GM19240 (cell line): ENCODE results near the gene ABCA9.
"Not testable (repeated sequence)": the region's sequence is repeated elsewhere in the genome, so short reads cannot be mapped to it uniquely, and the experiment has no call there.

ENCODE experiments used
- DNase-seq: peaks from one replicate; pipeline ENCODE4 v3.0.0; 2011; ENCODE audit warnings: low spot score; ENCODE audit not compliant: insufficient read length

Gene ABCA9

DNA sequence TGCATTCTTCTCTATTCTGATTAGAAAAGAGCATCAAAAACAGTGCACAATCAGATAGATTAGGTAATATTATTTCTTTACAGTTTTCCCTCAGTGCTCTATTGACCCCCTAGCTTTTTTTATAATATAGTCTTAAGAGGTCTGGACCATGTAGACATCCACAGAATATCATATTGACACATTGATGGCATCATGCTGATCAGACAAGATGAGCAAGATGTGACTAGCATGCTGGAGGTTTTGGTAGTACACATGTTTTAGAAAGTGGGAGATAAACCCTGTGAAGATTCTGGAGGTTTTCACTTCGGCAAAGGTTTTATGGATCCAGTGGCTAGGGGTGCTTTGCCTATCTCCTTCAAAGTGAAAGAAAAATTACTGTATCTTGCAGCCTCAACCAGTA lies 102.8 kb downstream of the ABCA9 start:
- no peak for DNase-seq

DNA sequence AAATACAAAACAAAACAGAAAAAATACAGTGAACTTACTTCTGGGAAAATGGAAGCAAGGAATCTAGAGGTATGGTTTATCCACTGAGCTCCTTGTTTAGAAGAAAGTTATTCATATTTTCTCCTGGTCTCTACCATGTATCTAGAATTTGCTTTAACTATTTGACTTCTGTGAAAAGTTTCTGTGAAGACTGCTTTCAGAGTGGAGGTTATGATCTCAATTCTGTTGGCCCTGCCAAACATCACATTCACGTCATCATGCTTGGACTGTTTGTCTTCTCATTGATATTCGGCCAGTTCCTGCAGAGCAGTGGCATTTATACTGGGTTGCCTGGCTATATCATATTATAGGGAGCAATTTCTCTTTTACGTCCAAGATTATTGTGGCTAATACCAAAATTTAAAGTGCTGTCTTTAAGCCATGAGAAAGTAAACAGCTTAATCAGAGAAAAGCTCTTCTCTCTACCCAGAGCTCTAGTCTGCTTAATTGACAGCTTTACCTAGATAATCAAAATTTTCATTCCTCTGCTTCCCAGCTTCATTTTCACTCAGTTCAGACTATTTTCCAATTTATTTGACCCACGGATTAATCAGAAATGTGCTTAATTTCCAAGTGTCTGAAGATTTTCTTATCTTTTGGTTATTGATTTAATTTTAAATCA lies 105.4 kb downstream of the ABCA9 start, which contains the start of gene ABCA8:
Gene ABCA8, minus strand, starts transcription at position 212 of the 661 bp plus-strand sequence. CDS start 13,358 bp downstream, outside the sequence.
- no peak for DNase-seq

DNA sequence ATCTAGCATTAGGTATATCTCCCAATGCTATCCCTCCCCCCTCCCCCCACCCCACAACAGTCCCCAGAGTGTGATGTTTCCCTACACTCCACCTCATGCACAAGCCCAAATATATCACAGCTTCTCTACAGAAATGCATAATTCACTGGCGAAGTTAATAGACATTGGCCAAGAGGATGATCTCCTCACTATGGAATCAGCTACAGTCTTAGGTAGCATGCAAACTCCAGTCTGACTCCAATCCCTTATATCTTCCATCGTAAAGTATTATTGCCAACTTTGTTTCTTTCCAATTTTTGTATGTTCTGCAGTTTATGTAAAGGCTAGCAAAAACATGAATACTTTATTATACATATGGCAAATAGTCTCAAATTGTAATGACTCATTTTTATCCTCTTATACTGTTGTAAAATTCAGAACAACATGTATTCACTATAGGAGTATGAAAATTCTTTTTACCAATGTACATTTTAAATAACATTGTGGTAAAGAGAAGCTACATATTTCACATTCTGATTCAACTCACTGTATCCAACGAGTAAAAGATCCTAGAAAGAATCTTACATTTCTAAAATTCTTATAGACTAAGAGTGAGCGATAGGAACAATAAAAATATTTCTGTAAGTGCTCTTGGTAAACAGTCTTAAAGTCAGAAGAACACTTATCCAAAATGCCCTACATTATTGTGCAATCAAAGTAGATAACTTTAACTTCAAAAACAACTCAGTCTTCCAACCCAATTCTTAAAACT lies 106.4 kb downstream of the ABCA9 start:
- no peak for DNase-seq

DNA sequence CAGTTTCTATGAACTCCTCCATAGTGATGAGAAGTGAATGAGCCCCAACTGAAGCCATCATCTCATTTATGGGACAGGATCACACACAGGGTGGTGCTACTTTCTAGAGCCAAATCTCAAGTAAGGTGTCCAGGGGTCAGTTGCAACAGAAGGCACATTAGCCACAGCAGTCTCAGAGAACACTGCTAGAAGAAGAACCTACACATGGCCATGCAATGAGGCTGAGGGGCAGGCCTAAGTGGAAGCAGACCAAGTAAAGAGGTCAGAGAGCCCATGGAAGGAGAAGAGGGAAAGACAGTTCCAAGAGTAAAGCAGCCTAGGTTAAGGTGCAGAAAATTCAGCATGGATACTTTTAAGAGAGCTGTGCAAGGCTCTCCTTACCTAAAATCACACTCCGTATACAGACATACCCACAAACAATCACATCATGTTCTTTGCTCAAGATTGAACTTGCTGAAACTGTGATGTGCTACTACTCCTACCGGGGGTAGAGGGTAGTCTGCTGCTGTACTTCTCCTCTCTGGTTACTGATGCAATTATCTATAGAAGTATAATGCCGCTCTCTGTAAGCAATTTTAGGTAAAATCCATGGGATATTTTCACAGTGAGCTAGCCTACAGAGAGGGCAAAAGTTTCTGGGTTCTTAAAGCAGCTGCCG lies 107.3 kb downstream of the ABCA9 start:
- DNase-seq, result no peak

DNA sequence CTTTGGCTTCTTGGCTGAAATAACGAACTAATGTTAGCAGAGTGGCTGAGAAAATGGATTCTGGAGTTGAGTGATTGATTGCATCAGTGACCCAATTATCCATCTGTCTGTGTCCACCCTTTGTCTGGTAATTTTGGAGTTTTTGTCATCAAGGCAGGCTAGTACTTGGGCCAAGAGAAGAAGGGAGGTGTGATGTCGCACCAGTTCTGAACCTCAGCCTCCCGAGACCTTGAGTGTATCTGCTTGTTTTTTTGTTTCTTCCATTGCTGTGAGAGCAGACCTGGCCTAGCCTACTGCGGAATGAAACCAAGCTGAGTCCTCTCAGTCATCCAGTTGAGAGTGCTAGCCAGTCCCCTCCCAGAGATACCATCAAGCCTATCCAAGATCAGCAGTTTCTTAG lies 110.0 kb downstream of the ABCA9 start:
- no peak for DNase-seq

DNA sequence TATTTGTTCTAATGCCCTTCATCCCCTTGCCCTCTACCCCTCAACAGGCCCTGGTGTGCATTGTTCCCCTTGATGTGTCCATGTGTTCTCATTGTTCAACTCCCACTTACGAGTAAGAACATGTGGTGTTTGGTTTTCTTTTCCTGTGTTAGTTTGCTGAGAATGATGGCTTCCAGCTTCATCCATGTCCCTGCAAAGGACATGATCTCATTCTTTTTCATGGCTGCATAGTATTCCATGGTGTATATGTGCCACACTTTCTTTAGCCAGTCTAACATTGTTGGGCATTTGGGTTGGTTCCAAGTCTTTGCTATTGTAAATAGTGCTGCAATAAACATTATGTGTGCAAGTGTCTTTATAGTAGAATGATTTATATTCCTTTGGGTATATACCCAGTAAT lies 112.9 kb downstream of the ABCA9 start:
- DNase-seq, result not testable (repeated sequence)

DNA sequence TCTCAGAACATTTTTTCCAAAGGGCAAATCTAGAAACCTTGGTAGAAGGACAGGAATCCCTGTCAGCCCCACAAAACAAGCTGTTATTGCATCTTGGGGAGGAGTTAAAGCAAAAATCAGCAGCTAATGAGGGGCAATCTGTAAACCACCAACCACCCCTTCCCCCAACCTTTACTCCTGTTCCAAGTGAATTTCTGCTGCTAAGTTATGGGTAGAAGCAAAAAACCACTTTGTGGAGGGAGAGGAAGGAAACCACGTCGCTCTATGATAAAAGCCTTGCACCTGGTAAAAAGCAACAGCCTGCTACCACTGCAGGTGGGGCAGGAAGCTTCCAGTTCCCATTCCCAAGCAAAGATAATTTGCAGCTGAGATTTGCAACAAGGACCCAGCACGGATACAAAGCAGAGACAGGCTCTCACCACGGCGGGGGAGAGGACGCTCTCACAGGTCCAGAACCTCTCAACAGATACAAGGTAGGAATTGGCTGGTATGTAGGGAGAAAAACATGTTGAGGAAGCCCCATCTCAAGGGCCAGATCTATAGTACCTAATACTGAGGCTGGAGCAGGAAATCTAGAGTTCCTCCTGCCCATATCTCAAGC lies 116.2 kb downstream of the ABCA9 start:
- no peak for DNase-seq

DNA sequence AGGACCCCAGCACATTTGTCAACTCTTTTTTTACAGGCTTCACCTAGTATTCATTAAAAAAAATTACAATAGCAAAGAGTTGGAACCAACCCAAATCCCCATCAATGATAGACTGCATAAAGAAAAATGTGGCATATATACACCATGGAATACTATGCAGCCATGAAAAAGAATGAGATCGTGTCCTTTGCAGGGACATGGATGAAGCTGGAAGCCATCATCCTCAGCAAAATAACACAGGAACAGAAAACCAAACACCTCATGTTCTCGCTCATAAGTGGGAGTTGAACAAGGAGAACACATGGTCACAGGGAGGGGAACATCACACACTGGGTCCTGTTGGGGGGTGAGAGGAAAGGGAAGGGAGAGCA lies 116.9 kb downstream of the ABCA9 start:
- DNase-seq, result not testable (repeated sequence)

DNA sequence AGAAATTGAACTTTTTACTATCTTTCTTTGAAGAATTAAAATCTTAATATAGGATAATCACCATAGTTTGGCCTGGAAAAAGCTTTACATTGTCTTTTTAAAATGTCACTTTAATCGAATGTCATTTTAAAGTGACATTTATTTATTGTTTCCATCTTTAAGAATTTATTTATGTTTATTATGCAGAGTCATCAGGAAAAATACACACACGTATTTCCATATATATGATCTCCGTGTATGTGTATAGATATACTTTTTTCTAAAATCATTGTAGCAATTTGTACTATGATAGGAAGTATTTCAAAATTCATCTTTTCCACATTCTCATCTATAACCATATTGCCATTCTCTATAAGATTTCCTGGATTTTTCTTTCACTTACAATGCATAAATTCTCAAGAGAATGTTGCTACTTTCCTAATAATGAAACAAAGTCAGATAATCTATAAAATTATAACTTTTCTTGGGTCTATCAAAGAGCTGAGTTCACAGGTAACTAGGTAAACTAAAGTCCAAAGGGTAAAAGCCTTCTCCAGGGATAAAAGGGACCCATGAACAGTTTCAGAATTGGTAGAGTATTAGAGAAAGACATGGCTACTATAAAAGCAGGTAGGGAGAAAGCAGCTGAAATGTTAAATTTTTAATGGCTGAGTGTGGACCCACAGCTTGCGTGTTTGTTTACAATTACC lies 117.5 kb downstream of the ABCA9 start:
- DNase-seq, result no peak

DNA sequence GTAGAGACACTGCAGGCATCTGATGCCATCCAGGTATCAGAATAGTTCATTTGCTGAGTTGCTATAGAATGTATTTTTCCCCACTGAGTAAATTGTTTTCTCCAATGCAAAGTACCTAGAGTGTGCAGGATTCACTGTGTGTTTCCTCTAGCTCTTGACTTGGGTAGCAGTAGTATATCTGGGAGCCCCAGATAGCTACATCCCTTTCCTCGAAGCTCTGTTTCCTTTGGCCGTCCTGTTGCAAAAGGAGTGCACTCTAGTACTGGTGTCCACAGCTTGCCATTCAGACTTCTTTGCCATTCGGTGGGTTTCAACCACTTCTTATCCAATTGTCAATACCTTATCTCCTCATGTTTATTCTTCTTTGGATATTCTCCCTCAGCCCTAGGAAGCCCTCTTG lies 118.3 kb downstream of the ABCA9 start:
- no peak for DNase-seq

DNA sequence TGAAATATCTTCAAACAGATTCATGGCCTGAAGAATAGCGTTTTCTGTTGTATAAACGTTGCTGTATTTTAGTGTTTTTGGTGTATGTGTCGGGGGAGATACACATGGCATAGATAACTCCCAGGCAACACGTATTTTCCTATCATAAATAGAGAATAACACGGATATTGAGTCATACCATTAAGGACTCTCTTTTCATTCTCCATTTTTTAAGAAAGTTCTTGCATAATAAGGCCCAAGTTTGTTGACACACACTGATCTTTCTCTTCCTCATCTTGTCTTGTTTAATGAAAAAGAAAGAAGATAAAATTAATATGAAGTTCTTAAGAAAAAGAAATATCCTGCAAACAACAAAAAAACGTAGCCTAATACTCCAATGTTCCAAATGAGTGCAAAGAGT lies 119.0 kb downstream of the ABCA9 start:
- DNase-seq, result no peak

DNA sequence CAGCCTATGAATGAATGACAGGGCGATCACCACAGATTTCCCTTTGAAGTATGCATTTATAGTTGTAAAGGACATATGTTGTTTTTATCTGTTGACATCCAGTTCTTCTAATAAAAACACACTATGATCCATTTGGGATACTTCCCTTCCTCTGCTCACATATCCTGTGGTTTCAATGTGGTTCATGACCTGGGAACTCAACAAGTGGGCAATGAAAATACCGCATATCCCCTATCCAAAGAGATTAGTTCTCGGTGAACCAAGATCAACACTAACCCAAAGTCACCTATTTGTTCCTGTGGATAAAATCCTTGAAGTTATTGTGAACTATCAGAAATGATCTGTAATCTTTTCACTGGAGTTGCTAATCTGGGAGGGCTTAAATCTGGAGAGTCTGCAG lies 121.5 kb downstream of the ABCA9 start:
- no peak for DNase-seq

DNA sequence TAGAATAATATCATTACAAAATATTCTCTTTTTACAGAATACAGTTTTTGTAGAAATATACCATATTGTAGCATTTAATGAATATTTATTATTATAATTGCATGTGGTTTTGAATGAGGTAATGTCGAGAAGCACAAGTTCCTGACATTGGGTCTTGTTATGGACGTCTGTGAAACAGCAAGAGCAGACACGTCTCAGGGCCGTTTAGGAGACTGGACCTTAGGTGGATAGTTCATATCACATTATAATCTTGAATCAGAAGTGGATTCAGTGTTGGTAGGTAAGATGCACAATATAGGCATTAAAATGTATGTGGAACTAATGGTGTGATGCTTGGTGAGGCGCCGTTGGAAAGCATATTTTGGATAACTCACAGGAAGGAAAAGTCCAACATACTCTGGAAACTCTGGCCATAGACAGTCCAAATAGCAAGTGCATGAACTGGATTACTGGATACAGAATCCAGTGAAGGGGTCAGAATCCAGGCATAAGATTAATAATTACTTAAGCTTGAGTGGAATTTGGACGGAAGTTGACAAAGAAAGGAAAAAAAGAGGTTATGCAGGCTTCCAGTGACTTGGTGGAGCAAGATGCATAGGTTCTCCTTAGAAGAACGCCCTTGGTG lies 122.7 kb downstream of the ABCA9 start:
- no peak for DNase-seq

DNA sequence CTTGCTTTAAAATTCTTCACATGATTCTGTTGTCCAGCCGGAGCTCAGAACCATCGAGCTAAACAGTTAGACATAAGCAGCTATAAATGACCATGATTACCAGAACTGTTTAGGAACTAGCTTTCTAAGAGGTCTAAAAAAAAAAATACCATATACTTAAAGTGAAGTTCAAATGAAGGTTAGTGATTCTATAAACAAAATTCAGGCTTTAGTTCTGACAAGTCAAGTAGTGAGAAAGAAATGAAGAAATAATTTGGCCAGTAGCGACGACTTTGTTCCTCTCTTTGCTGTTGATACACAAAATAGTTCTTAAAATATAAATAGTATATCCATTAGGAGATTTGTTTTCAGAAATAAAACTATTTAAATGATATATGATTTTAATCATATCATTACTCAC lies 133.2 kb downstream of the ABCA9 start:
- no peak for DNase-seq

DNA sequence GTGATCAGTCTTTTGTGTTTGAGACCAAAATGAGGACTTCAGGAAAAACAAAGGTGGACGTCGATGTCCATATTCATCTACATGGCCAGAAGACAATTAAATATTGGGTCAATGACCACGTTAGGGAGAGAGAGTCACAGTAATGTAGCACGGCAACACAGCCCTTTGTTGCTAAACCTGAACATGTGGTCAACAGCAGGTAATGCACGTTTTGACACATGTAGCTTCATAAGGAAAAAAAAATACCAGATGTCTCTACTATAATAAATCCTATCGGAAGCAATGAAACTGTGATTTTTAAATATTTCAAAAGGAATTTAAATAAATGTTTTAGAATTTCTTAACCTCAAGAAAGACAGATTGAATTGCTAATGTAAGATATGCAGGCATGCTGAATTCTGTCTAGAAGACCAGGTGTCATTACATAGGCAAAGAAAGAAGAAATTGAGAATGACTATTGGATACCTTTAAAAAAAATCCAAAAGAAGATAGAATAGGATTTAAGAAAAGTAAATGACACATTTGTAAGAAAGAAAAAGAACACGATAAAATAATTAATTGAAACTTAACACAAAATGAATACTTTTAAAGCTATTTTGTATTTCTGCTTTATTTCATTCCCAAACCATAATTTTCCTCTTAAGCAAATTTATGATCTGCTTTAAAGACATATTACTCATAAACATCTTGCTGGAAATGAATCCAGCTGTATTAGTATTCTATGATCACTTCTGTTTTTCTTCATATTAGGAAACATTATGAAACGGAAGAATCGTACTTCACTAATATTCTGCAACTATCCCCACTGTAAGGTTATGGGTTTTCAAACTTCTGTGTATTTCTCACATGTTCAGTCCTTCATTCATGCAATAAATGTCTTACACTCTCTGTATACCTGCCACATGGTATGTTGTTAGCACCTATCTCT lies 135.7 kb downstream of the ABCA9 start:
- no peak for DNase-seq
